BLaER1 treated with 17β-estradiol and CSF1 and Interleukin-3, amounts not matched to agents 10 nM and 100 nM (cell line): ENCODE data around the gene CD8A.
"Not testable (repeated sequence)": the region's sequence is repeated elsewhere in the genome, so short reads cannot be mapped to it uniquely, and the experiment has no call there.

Experiments used
- H3K27ac ChIP-seq, 11 experiments: shearing (Covaris generic); formaldehyde crosslinking; 2 replicates each; pipeline ENCODE4 v1.8.1; 2022
- H3K27me3 ChIP-seq, 11 experiments: shearing (Covaris generic); formaldehyde crosslinking; 2 replicates each; pipeline ENCODE4 v1.8.1; 2022
- H3K36me3 ChIP-seq, 11 experiments: shearing (Covaris generic); formaldehyde crosslinking; 2 replicates each; pipeline ENCODE4 v1.8.1; 2022
- H3K4me1 ChIP-seq, 10 experiments: shearing (Covaris generic); formaldehyde crosslinking; 2 replicates each; pipeline ENCODE4 v1.8.1; 2022
- H3K4me2 ChIP-seq, 11 experiments: shearing (Covaris generic); formaldehyde crosslinking; 2 replicates each; pipeline ENCODE4 v1.8.1; 2022
- H3K4me3 ChIP-seq, 10 experiments: shearing (Covaris generic); formaldehyde crosslinking; 2 replicates each; pipeline ENCODE4 v1.8.1; 2022
- H3K9ac ChIP-seq, 11 experiments: shearing (Covaris generic); formaldehyde crosslinking; 2 replicates each; pipeline ENCODE4 v1.8.1; 2022
- H3K9me3 ChIP-seq, 11 experiments: shearing (Covaris generic); formaldehyde crosslinking; replicated peaks in 1 of 11; 2 replicates each; pipeline ENCODE4 v1.8.1; 2022
- H4K20me1 ChIP-seq, 11 experiments: shearing (Covaris generic); formaldehyde crosslinking; 2 replicates each; pipeline ENCODE4 v1.8.1; 2022
- Cebpa-rat ChIP-seq, 11 experiments: shearing (Covaris generic); IDR thresholded peaks; 2 replicates each; pipeline ENCODE4 v1.8.1; 2022

CD8A gene

DNA sequence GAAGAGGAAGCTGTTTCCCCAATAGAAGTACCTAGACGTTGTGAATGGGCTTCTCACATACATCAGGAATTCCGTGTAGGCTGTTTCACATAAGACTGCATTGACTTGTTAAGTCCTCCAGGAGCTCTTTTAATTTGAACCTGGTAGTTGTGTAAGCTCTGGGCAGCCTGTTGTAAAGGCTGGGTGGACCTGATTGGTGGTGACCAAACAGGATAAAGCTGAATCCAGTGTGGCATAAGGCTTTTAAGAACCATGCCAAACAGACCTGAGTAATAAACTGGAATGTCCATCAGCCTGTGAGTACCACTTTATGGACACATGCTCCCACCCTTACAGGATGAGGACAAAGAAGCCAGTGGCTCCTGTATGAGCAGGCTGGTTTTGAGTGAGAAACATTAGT lies 46.6 kb downstream of the CD8A start:
- peaks cover 0 to 11% (median 4%) of the 10 kb centered on the region in 11 experiments; a peak in 14 of 22 replicates for H3K9me3 ChIP-seq
- peaks cover 20 to 65% (median 59%) of the 10 kb centered on the region in 11 experiments; a peak in 20 of 22 replicates for H4K20me1 ChIP-seq
- peaks cover 36 to 65% (median 61%) of the 10 kb centered on the region in 11 experiments for H3K36me3 ChIP-seq
- peaks cover 0 to 14% (median 7%) of the 10 kb centered on the region in 10 experiments; a peak in 11 of 20 replicates for H3K4me1 ChIP-seq
- no peak overlapping the region for H3K4me2 ChIP-seq
- H3K27me3 ChIP-seq: no peaks in the 10 kb centered on the region
- H3K4me3 ChIP-seq: no peak overlapping the region
- H3K9ac ChIP-seq: no peak overlapping the region
- no peak for TF ChIP-seq Cebpa-rat (IDR thresholded peaks at IDR 0.05)
- H3K27ac ChIP-seq: no peak overlapping the region

GRCh38 chr2:86741889-86742498 lies 48.7 kb downstream of the CD8A start:
- not testable (repeated sequence) for H3K27ac ChIP-seq, H3K9ac ChIP-seq, H3K4me1 ChIP-seq, H3K4me2 ChIP-seq, H3K4me3 ChIP-seq, H3K9me3 ChIP-seq, H3K27me3 ChIP-seq
- Histone ChIP-seq H3K36me3 (peaks cover 35 to 44% (median 40%) of the 10 kb centered on the region in 11 experiments), H4K20me1 (peaks cover 15 to 44% (median 40%) of the 10 kb centered on the region in 11 experiments; a peak in 20 of 22 replicates)

DNA sequence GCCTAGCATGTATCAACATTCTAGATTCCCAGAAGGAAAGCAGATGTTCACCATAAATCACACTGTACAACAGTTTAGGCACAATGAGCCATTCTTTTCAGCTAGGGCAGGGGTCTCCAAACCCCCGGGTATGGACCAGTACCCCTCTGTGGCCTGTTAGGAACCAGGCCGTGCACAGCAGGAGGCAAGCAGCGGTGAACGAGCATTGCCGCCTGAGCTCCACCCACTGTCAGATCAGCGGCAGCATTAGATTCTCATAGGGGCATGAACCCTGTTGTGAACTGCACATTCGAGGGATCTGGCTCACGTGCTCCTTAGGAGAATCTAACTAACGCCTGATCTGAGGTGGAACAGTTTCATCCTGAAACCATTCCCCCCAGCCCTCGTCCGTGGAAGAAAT lies 50.8 kb downstream of the CD8A start:
- Histone ChIP-seq H4K20me1 (peaks cover 0 to 24% (median 21%) of the 10 kb centered on the region in 11 experiments; a peak in 17 of 22 replicates), H3K36me3 (peaks cover 19 to 23% (median 21%) of the 10 kb centered on the region in 11 experiments)
- H3K4me3 ChIP-seq, H3K9me3 ChIP-seq, H3K27me3 ChIP-seq, H3K27ac ChIP-seq, H3K4me2 ChIP-seq, H3K9ac ChIP-seq, H3K4me1 ChIP-seq: not testable (repeated sequence)

DNA sequence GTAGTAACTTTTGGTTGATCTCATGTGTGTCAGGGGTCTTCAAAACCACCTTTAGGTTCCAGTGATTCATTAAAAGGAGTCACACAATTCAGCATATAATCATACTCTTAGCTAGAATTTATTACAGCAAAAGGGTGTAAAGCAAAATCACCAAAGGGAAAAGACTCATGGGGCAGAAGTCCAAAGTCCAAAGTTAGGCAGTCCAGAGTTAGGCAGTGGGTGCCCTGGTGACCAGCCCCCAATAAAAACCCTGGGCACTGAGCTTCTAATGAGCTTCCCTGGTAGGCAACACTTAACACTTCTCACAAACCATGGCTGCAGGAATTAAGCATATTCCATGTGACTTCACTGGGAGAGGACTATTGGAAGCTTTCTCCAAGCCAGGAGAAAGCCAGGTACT lies 51.2 kb downstream of the CD8A start:
- Histone ChIP-seq H3K36me3 (peaks cover 17 to 19% (median 17%) of the 10 kb centered on the region in 11 experiments), H4K20me1 (peaks cover 0 to 20% (median 17%) of the 10 kb centered on the region in 11 experiments; a peak in 17 of 22 replicates)
- not testable (repeated sequence) for H3K9ac ChIP-seq, H3K9me3 ChIP-seq, H3K27ac ChIP-seq, H3K27me3 ChIP-seq, H3K4me2 ChIP-seq, H3K4me1 ChIP-seq, H3K4me3 ChIP-seq

DNA sequence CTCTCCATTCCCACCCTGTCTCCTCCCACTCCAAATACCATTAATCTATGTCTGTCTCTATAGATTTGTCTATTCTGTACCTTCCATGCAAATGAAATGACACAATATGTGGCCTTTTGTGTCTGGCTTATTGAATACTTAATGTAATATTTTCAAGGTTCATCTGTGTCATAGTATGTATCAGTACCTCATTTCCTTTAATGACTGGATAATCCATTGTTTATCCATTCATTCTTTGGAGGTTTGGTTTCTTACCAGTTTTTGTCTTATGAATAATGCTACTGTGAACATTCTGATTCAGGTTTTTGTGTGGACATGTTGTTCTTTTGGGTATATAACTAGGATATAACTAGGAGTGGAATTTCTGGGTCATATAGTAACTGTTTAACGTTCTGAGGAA lies 55.8 kb downstream of the CD8A start:
- H4K20me1 ChIP-seq, H3K9ac ChIP-seq, H3K4me2 ChIP-seq, H3K36me3 ChIP-seq, H3K4me1 ChIP-seq, H3K9me3 ChIP-seq, H3K4me3 ChIP-seq, H3K27ac ChIP-seq, H3K27me3 ChIP-seq: not testable (repeated sequence)
